IMR-90 (cell line): Measurements from ENCODE around the gene SLC41A1. TPM values are rescaled to one million over a fixed set of nuclear protein-coding genes. Genes with fewer than 3 reads are reported as not detected.

Experiments
- ATAC-seq: fragments of 200-7000 bp; cut with Tn5 transposase; 2 replicates; pipeline ENCODE4 v1.9.1; 2020; ENCODE audit warnings: low read depth, mild to moderate bottlenecking, moderate library complexity
- BruUV-seq: library from RNA; stranded (reverse); fragments of 400-500 nt; replicated peaks from 2 replicates; lab custom pipeline; 2021; lab: Mats Ljungman, UMichigan
- CTCF ChIA-PET: fragments of 300-600 bp; formaldehyde crosslinking; extraction: SDS; loops from one replicate; lab custom pipeline; 2021; ENCODE audit warnings: antibody characterized with exemption; lab: Yijun Ruan, JAX
- POLR2A ChIA-PET: fragments of 300-600 bp; sonication (Branson Sonifier 250); formaldehyde crosslinking; loops from one replicate; lab custom pipeline; 2022; ENCODE audit warnings: antibody characterized with exemption; ENCODE audit not compliant: unreplicated experiment; lab: Charles Lee
- DNase-seq: peaks from one replicate; pipeline ENCODE4 v3.0.0; 2013
- H2AFZ ChIP-seq: replicated peaks from 2 replicates; pipeline ENCODE3; 2013; ENCODE audit warnings: low read length, mild to moderate bottlenecking; ENCODE audit not compliant: poor library complexity
- H2AK5ac ChIP-seq: 2 replicates; pipeline ENCODE4 v1.6.1; 2013; ENCODE audit warnings: low read depth, low read length, inconsistent platforms
- H2AK9ac ChIP-seq: replicated peaks from 2 replicates; pipeline ENCODE3; 2013; ENCODE audit warnings: mild to moderate bottlenecking, low read depth, low read length, moderate library complexity; ENCODE audit not compliant: poor library complexity
- H2BK120ac ChIP-seq: 2 replicates; pipeline ENCODE4 v1.6.1; 2013; ENCODE audit warnings: low read depth, low read length, inconsistent platforms
- H2BK15ac ChIP-seq: 3 replicates; pipeline ENCODE4 v1.6.1; 2013; ENCODE audit warnings: low read depth, low read length, inconsistent platforms
- H2BK20ac ChIP-seq: 2 replicates; pipeline ENCODE4 v1.6.1; 2013; ENCODE audit warnings: low read depth, mild to moderate bottlenecking, inconsistent platforms, low read length, moderate library complexity
- H2BK5ac ChIP-seq: 2 replicates; pipeline ENCODE4 v1.6.1; 2013; ENCODE audit warnings: mild to moderate bottlenecking, low read depth, low read length, inconsistent platforms; ENCODE audit not compliant: poor library complexity, severe bottlenecking
- H3K14ac ChIP-seq: replicated peaks from 2 replicates; pipeline ENCODE4 v1.6.1; 2013; ENCODE audit warnings: low read depth, low read length, inconsistent platforms
- H3K18ac ChIP-seq: 2 replicates; pipeline ENCODE4 v1.6.1; 2013; ENCODE audit warnings: low read depth, low read length, control low read depth
- H3K23ac ChIP-seq: 2 replicates; pipeline ENCODE4 v1.6.1; 2013; ENCODE audit warnings: low read depth, low read length, inconsistent platforms
- H3K27ac ChIP-seq: 2 replicates; pipeline ENCODE4 v1.5.1; 2013; ENCODE audit warnings: mild to moderate bottlenecking, control low read depth, low read length; ENCODE audit not compliant: insufficient read depth
- H3K27me3 ChIP-seq: 2 replicates; pipeline ENCODE4 v1.6.1; 2013; ENCODE audit warnings: low read length; ENCODE audit not compliant: control insufficient read depth, insufficient read depth
- H3K36me3 ChIP-seq: 2 replicates; pipeline ENCODE4 v1.6.1; 2013; ENCODE audit warnings: low read length, mixed read lengths; ENCODE audit not compliant: control insufficient read depth, insufficient read depth
- H3K4ac ChIP-seq: 2 replicates; pipeline ENCODE4 v1.6.1; 2013; ENCODE audit warnings: low read depth, low read length, inconsistent platforms
- H3K4me1 ChIP-seq: 2 replicates; pipeline ENCODE4 v1.6.1; 2013; ENCODE audit warnings: low read length, mixed read lengths; ENCODE audit not compliant: control insufficient read depth, insufficient read depth
- H3K4me2 ChIP-seq: 2 replicates; pipeline ENCODE4 v1.6.1; 2013; ENCODE audit warnings: low read depth, mild to moderate bottlenecking, control low read depth, low read length, moderate library complexity
- H3K4me3 ChIP-seq: 2 replicates; pipeline ENCODE4 v1.5.1; 2013; ENCODE audit warnings: low read depth, mild to moderate bottlenecking, control low read depth, low read length, moderate library complexity; ENCODE audit not compliant: insufficient read depth
- H3K56ac ChIP-seq: 2 replicates; pipeline ENCODE4 v1.6.1; 2013; ENCODE audit warnings: low read length, inconsistent platforms; ENCODE audit not compliant: insufficient read depth; ENCODE audit errors: extremely low read depth
- H3K79me1 ChIP-seq, 2 experiments: 2 replicates each; pipeline ENCODE4 v1.6.1; 2013; ENCODE audit warnings: low read length in 2 of 2, inconsistent platforms in 1 of 2, low read depth in 1 of 2
- H3K9ac ChIP-seq: 2 replicates; pipeline ENCODE4 v1.6.1; 2013; ENCODE audit warnings: low read depth, low read length, control low read depth
- H3K9me1 ChIP-seq: 2 replicates; pipeline ENCODE4 v1.6.1; 2013; ENCODE audit warnings: low read length, inconsistent platforms; ENCODE audit not compliant: insufficient read depth
- H3K9me3 ChIP-seq: 2 replicates; pipeline ENCODE4 v1.6.1; 2013; ENCODE audit warnings: low read length; ENCODE audit not compliant: control insufficient read depth, insufficient read depth
- H4K20me1 ChIP-seq: 2 replicates; pipeline ENCODE4 v1.6.1; 2013; ENCODE audit warnings: low read length, inconsistent platforms; ENCODE audit not compliant: insufficient read depth
- H4K5ac ChIP-seq: 2 replicates; pipeline ENCODE4 v1.6.1; 2013; ENCODE audit warnings: mild to moderate bottlenecking, low read depth, low read length, control low read depth
- H4K8ac ChIP-seq, 2 experiments: 2 replicates each; pipeline ENCODE4 v1.6.1; 2013; ENCODE audit warnings: low read depth in 2 of 2, low read length in 2 of 2, control low read depth in 1 of 2, inconsistent platforms in 1 of 2
- H4K91ac ChIP-seq: 2 replicates; pipeline ENCODE4 v1.6.1; 2013; ENCODE audit warnings: low read depth, low read length, inconsistent platforms; ENCODE audit not compliant: insufficient read depth
- BHLHE40 ChIP-seq: fragments of 150-350 bp; IDR thresholded peaks from 2 replicates; pipeline ENCODE4 v1.6.1; 2016; ENCODE audit warnings: mild to moderate bottlenecking, low read depth, low read length
- CHD1 ChIP-seq: IDR thresholded peaks from 2 replicates; pipeline ENCODE4 v1.6.1; 2012; ENCODE audit warnings: low read depth, low read length, improper control_type of control experiment
- MAZ ChIP-seq: IDR thresholded peaks from 2 replicates; pipeline ENCODE4 v1.6.1; 2012; ENCODE audit warnings: low read depth, mild to moderate bottlenecking, low read length, improper control_type of control experiment, moderate library complexity, borderline replicate concordance
- MXI1 ChIP-seq: IDR thresholded peaks from 2 replicates; pipeline ENCODE4 v1.6.1; 2012; ENCODE audit warnings: low read depth, mild to moderate bottlenecking, low read length, moderate library complexity, borderline replicate concordance
- USF2 ChIP-seq: fragments of 150-350 bp; IDR thresholded peaks from 2 replicates; pipeline ENCODE4 v1.6.1; 2017; ENCODE audit warnings: mild to moderate bottlenecking, antibody characterized with exemption, low read length, low read depth
- WGBS, 2 experiments: methylation state at CpG; one replicate each; pipeline versions ENCODE4 v1.1.5 to v1.1.7; 2013; ENCODE audit warnings: missing lambda C conversion rate in 2 of 2; ENCODE audit not compliant: insufficient read length in 1 of 2; ENCODE audit errors: extremely low coverage in 2 of 2; 5-methylcytosine and 5-hydroxymethylcytosine counted together
- dilution Hi-C: fragments of 300-500 bp; cut with HindIII; formaldehyde crosslinking; loops from one replicate; pipeline ENCODE4 v1.14.3; 2018; ENCODE audit warnings: low sequenced_read_pairs; ENCODE audit not compliant: unreplicated experiment
- in situ Hi-C: fragments of 300-500 bp; cut with MboI; formaldehyde crosslinking; loops from 3 replicates; pipeline ENCODE4 v1.14.3; 2019; ENCODE audit warnings: low sequenced_read_pairs, inconsistent platforms, mixed read lengths
- intact Hi-C: fragments of 100-400 bp; cut with micrococcal nuclease; formaldehyde crosslinking; loops from 2 replicates; pipeline ENCODE4 v1.10.0; 2022
- polyA plus RNA-seq, 3 experiments: library from polyadenylated mRNA; depleted of rRNA; stranded (reverse); fragments of >200 nt; gene quantifications; 2 replicates each; pipeline ENCODE4 v1.2.3, GENCODE V29; 2012; ENCODE audit warnings: low replicate concordance in 1 of 3
- total RNA-seq: library from RNA; depleted of rRNA; stranded (reverse); fragments of >200 nt; gene quantifications from 2 replicates; pipeline ENCODE4 v1.2.3, GENCODE V29; 2012

Gene SLC41A1
- total and polyA plus RNA-seq, 2 of the 4 experiments (the other 2 are of a cell fraction) = 6.3 to 26.3 TPM

- DNase-seq = peak; percentile 95
- Histone ChIP-seq H4K5ac (peak overlapping the region; percentile 15; the same call in 1 of the 2 replicates), H3K4me1 (no peaks in the 10 kb centered on the region; the same call in 1 of the 2 replicates), H3K56ac (peak overlapping the region; percentile 91), H2AK9ac (peak overlapping the region; percentile 95), H4K20me1 (peaks cover 45% of the 10 kb centered on the region), H3K23ac (peak overlapping the region; percentile 96), H2BK20ac (peak overlapping the region; percentile 41; the same call in 1 of the 2 replicates), H3K4me3 (peak overlapping the region; percentile 67), H2AFZ (peak overlapping the region; percentile 99), H3K14ac (peak overlapping the region; percentile 90), H3K27me3 (no peaks in the 10 kb centered on the region), H3K18ac (peak overlapping the region; percentile 50), H4K91ac (peak overlapping the region; percentile 89), H2AK5ac (peak overlapping the region; percentile 97; the same call in 1 of the 2 replicates), H4K8ac (peak overlapping the region; percentile 48 to 82; a peak in 3 of 4 replicates), H3K4ac (peak overlapping the region; percentile 92), H3K79me1 (peaks cover 0 to 17% of the 10 kb centered on the region in 2 experiments; a peak in 2 of 4 replicates), H3K9ac (peak overlapping the region; percentile 83), H3K27ac (peak overlapping the region; percentile 88), H3K9me3 (no peaks in the 10 kb centered on the region), H3K36me3 (0 out of 2 replicates have a peak, but pooled peaks cover 1% of the 10 kb centered on the region), H2BK15ac (peak overlapping the region; percentile 45; the same call in 1 of the 3 replicates), H2BK5ac (peak overlapping the region; percentile 89), H3K9me1 (peaks cover 6% of the 10 kb centered on the region), H3K4me2 (peak overlapping the region; percentile 90), H2BK120ac (peak overlapping the region; percentile 5; the same call in 1 of the 2 replicates)
- no TSS peak for BruUV-seq
- peak; percentile 88 for ATAC-seq
- ChIA-PET POLR2A (no interaction called here), CTCF (interaction anchor here (1.2 kb wide), 1 partner anchor 38 kb away, joined by 4 read pairs; no protein-coding TSS in a partner anchor)
- WGBS, 2 experiments = 0% methylated on average over 4 of the region's 81 CpGs; no CpG with 5 or more reads in 1 of the 2 experiments
- dilution Hi-C loops (no loop called here), in situ Hi-C loops (no loop called here), intact Hi-C loops (loop anchor here (2.0 kb wide), 2 partner anchors 25 to 63 kb away; partner anchors contain the start of genes RAB29 and SLC41A1)
- 0 out of 2 replicates have a peak, but pooled peaks have one; percentile 8 for TF ChIP-seq CHD1
- no peak; the same call in 1 of the 2 replicates for TF ChIP-seq BHLHE40
- TF ChIP-seq USF2 = no peak
- peak; percentile 72; the same call in 1 of the 2 replicates for TF ChIP-seq MXI1
- TF ChIP-seq MAZ = peak; percentile 99
Measured at GRCh38 chr1:205749234-205750137, 63.5 kb downstream of the SLC41A1 start.
